Smooth muscle cell (in vitro differentiated cells): ENCODE measurements around the gene ETF1. TPM values are rescaled to one million over a fixed set of nuclear protein-coding genes. Genes with fewer than 3 reads are reported as not detected.

Experiments
- DNase-seq: peaks from one replicate; lab custom pipeline; 2025; ENCODE audit not compliant: unreplicated experiment; lab: John Stamatoyannopoulos, UW
- H2AFZ ChIP-seq: fragments of 200-600 bp; sonication (generic); 2 replicates; pipeline ENCODE4 v1.6.0; 2016; ENCODE audit warnings: antibody characterized with exemption, low read depth, mild to moderate bottlenecking
- H3F3A ChIP-seq: fragments of 200-600 bp; sonication (generic); 2 replicates; pipeline ENCODE4 v1.6.0; 2017; ENCODE audit warnings: antibody characterized with exemption, low read depth
- H3K27ac ChIP-seq: fragments of 200-600 bp; sonication (generic); 2 replicates; pipeline ENCODE4 v1.5.1; 2016; ENCODE audit warnings: low read depth, mild to moderate bottlenecking
- H3K27me3 ChIP-seq: fragments of 200-600 bp; sonication (generic); 2 replicates; pipeline ENCODE4 v1.6.1; 2016; ENCODE audit warnings: low read depth, mild to moderate bottlenecking
- H3K36me3 ChIP-seq: fragments of 200-600 bp; sonication (generic); 2 replicates; pipeline ENCODE4 v1.5.1; 2016; ENCODE audit warnings: low read depth
- H3K4me1 ChIP-seq: fragments of 200-600 bp; sonication (generic); 2 replicates; pipeline ENCODE4 v1.5.1; 2016; ENCODE audit warnings: low read depth
- H3K4me2 ChIP-seq: fragments of 200-600 bp; sonication (generic); 2 replicates; pipeline ENCODE4 v1.6.0; 2016; ENCODE audit warnings: mild to moderate bottlenecking
- H3K4me3 ChIP-seq: fragments of 200-600 bp; sonication (generic); 2 replicates; pipeline ENCODE4 v1.5.1; 2016; ENCODE audit warnings: mild to moderate bottlenecking
- H3K79me2 ChIP-seq: fragments of 200-600 bp; sonication (generic); 2 replicates; pipeline ENCODE4 v1.6.0; 2016; ENCODE audit warnings: low read depth, mild to moderate bottlenecking
- H3K9ac ChIP-seq: fragments of 200-600 bp; sonication (generic); 2 replicates; pipeline ENCODE4 v1.6.0; 2016; ENCODE audit warnings: low read depth
- H3K9me3 ChIP-seq: fragments of 200-600 bp; sonication (generic); replicated peaks from 2 replicates; pipeline ENCODE4 v1.5.1; 2016; ENCODE audit warnings: low read depth
- H4K20me1 ChIP-seq: fragments of 200-600 bp; sonication (generic); 2 replicates; pipeline ENCODE4 v1.6.0; 2016; ENCODE audit warnings: low read depth
- CTCF ChIP-seq: fragments of 200-600 bp; sonication (generic); IDR thresholded peaks from 2 replicates; pipeline ENCODE4 v1.5.1; 2017; ENCODE audit warnings: borderline replicate concordance, mild to moderate bottlenecking, antibody characterized with exemption; ENCODE audit not compliant: insufficient read depth, poor library complexity, severe bottlenecking
- WGBS: methylation state at CpG from one replicate; pipeline ENCODE4 v1.1.7; 2016; ENCODE audit warnings: low lambda C conversion rate; 5-methylcytosine and 5-hydroxymethylcytosine counted together
- polyA plus RNA-seq: library from polyadenylated mRNA; unstranded; fragments of >200 nt; fragmentation: Nextera tagmentation; extraction: Ambion mirVana; gene quantifications from 2 replicates; pipeline ENCODE4 v1.2.1, GENCODE V29; 2016
- total RNA-seq: library from RNA; depleted of rRNA; stranded (reverse); fragments of >200 nt; gene quantifications from 2 replicates; pipeline ENCODE4 v1.2.3, GENCODE V29; 2014

Gene ETF1
- total and polyA plus RNA-seq, 2 experiments from 2014 or later = 48.7 to 98.0 TPM

DNA sequence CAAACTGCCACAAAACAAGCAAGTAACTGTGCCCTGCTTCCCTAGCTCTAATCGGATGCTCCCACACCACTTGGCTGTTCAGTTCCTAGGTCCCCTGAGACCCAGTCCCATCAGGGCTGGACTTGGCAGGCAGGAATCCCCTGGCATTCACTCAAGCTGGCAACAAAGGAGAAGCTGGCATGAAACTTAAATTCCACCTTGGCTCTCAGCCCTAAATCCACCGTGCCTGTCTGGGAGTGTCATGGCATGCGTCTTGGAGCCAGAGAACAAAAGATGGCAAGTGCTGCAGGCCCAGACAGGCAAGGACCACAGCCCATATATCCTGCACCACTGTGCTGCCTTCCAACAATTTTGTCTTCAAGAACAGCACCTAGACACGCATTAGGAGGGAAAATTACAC lies 38.2 kb downstream of the ETF1 start:
- H3K27me3 ChIP-seq = no peaks in the 10 kb centered on the region
- no peak overlapping the region for H2AFZ ChIP-seq
- no peak overlapping the region for H3K9ac ChIP-seq
- H3K36me3 ChIP-seq = peaks cover 7% of the 10 kb centered on the region
- no peak overlapping the region for H3K27ac ChIP-seq
- H3F3A ChIP-seq = peaks cover 16% of the 10 kb centered on the region
- H3K79me2 ChIP-seq = no peaks in the 10 kb centered on the region
- H3K4me1 ChIP-seq = no peaks in the 10 kb centered on the region
- WGBS = 78% methylated on average over 4 of the region's 4 CpGs
- no peak overlapping the region for H3K4me2 ChIP-seq
- no peak overlapping the region for H3K4me3 ChIP-seq
- H4K20me1 ChIP-seq = no peaks in the 10 kb centered on the region
- no peaks in the 10 kb centered on the region for H3K9me3 ChIP-seq
- DNase-seq = no peak
- no peak for TF ChIP-seq CTCF

GRCh38 chr5:138503487-138504270 lies 39.4 kb downstream of the ETF1 start:
- WGBS = 36% methylated on average over 6 of the region's 6 CpGs
- no peak overlapping the region for H2AFZ ChIP-seq
- no peaks in the 10 kb centered on the region for H3K79me2 ChIP-seq
- no peak overlapping the region for H3K4me2 ChIP-seq
- DNase-seq = no peak
- H3K9ac ChIP-seq = no peak overlapping the region
- no peaks in the 10 kb centered on the region for H4K20me1 ChIP-seq
- H3F3A ChIP-seq = peaks cover 16% of the 10 kb centered on the region
- H3K4me3 ChIP-seq = no peak overlapping the region
- H3K4me1 ChIP-seq = no peaks in the 10 kb centered on the region
- H3K27ac ChIP-seq = no peak overlapping the region
- TF ChIP-seq CTCF = peak; percentile 54
- H3K9me3 ChIP-seq = no peaks in the 10 kb centered on the region
- no peaks in the 10 kb centered on the region for H3K27me3 ChIP-seq
- peaks cover 7% of the 10 kb centered on the region for H3K36me3 ChIP-seq

DNA sequence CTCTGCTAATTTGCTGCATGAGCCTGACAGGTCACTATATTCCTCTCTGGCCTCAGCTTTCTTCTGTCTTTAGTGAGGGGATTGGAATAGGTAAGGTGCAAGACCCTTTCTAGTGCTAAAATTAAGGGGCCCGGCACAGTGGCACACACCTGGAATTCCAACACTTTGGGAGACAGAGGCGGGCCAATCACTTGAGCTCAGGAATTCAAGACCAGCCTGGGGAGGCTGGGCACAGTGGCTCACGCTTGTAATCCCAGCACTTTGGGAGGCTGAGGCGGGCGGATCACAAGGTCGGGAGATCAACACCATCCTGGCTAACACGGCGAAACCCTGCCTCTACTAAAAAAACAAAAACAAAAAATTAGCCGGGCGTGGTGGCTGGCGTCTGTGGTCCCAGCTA lies 40.5 kb downstream of the ETF1 start:
- H3K9ac ChIP-seq = no peak overlapping the region
- H3F3A ChIP-seq = peaks cover 16% of the 10 kb centered on the region
- no peaks in the 10 kb centered on the region for H3K79me2 ChIP-seq
- TF ChIP-seq CTCF = no peak
- H3K4me3 ChIP-seq = no peak overlapping the region
- 91% methylated on average over 11 of the region's 11 CpGs for WGBS
- H3K9me3 ChIP-seq = no peaks in the 10 kb centered on the region
- H3K4me1 ChIP-seq = no peaks in the 10 kb centered on the region
- H3K36me3 ChIP-seq = no peaks in the 10 kb centered on the region
- H2AFZ ChIP-seq = no peak overlapping the region
- no peaks in the 10 kb centered on the region for H3K27me3 ChIP-seq
- no peaks in the 10 kb centered on the region for H4K20me1 ChIP-seq
- DNase-seq = no peak
- no peak overlapping the region for H3K27ac ChIP-seq
- no peak overlapping the region for H3K4me2 ChIP-seq

DNA sequence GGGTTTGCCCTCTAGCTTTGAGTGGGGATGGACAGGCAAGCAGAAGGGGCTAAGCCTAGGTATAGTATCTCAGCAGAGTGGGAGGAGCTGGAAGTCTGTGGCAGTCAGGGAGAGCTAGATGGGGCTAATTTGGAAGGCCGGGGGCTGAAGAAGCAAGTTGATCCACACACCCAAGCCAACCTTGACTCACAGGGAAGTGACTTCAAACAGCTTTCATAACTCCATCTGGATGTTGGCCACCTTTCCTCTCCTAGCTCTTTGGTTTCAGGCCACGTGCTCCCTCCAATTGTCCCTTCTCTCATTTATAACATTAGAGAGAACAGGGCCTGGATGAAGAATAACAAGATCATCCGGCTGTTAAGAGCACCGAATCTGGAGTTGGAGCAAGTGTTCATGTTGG lies 40.9 kb downstream of the ETF1 start:
- H3K9me3 ChIP-seq = no peaks in the 10 kb centered on the region
- no peaks in the 10 kb centered on the region for H3K27me3 ChIP-seq
- no peak for DNase-seq
- no peaks in the 10 kb centered on the region for H3K79me2 ChIP-seq
- H3K9ac ChIP-seq = no peak overlapping the region
- H3K4me3 ChIP-seq = no peak overlapping the region
- H3K36me3 ChIP-seq = no peaks in the 10 kb centered on the region
- no peak overlapping the region for H3K4me2 ChIP-seq
- H3K4me1 ChIP-seq = no peaks in the 10 kb centered on the region
- no peaks in the 10 kb centered on the region for H4K20me1 ChIP-seq
- H3F3A ChIP-seq = peaks cover 16% of the 10 kb centered on the region
- H3K27ac ChIP-seq = no peak overlapping the region
- WGBS = 92% methylated on average over 4 of the region's 4 CpGs
- H2AFZ ChIP-seq = no peak overlapping the region
- no peak for TF ChIP-seq CTCF
